H1 (cell line): ENCODE data around the gene PDGFA. TPM values are rescaled to one million over a fixed set of nuclear protein-coding genes. Genes with fewer than 3 reads are reported as not detected.

Experiments
- CTCF ChIA-PET: fragments of 300-600 bp; sonication (Branson Sonifier 250); formaldehyde crosslinking; loops from one replicate; lab custom pipeline; 2021; ENCODE audit not compliant: partially characterized antibody; lab: Charles Lee
- POLR2A ChIA-PET: fragments of 300-600 bp; sonication (Branson Sonifier 250); formaldehyde crosslinking; loops from one replicate; lab custom pipeline; 2021; ENCODE audit warnings: inconsistent platforms; ENCODE audit not compliant: partially characterized antibody; lab: Charles Lee
- DNase-seq, 2 experiments: peaks; one replicate each; pipeline versions ENCODE4 v3.0.0 to v3.0.0-alpha.2; 2010 to 2022; ENCODE audit warnings: low spot score in 2 of 2, low read depth in 1 of 2, mixed read lengths in 1 of 2
- FAIRE-seq: peaks from 2 replicates; lab custom pipeline; 2011; peaks lifted over from hg19 to GRCh38; lab: Jason Lieb, UNC
- H2AFZ ChIP-seq: 2 replicates; pipeline ENCODE4 v1.8.1; 2012; ENCODE audit warnings: low read length, inconsistent platforms
- H2AK5ac ChIP-seq: 2 replicates; pipeline ENCODE4 v1.6.1; 2013; ENCODE audit warnings: low read depth, low read length
- H2BK120ac ChIP-seq: replicated peaks from 2 replicates; pipeline ENCODE3; 2013; ENCODE audit warnings: low read depth, low read length, inconsistent platforms
- H2BK12ac ChIP-seq: 2 replicates; pipeline ENCODE4 v1.6.1; 2013; ENCODE audit warnings: low read depth, low read length
- H2BK15ac ChIP-seq: 2 replicates; pipeline ENCODE4 v1.6.1; 2013; ENCODE audit warnings: low read length
- H2BK20ac ChIP-seq: 2 replicates; pipeline ENCODE4 v1.6.1; 2013; ENCODE audit warnings: low read length
- H2BK5ac ChIP-seq: 2 replicates; pipeline ENCODE4 v1.6.1; 2013; ENCODE audit warnings: low read depth, low read length
- H3K14ac ChIP-seq: 2 replicates; pipeline ENCODE4 v1.6.1; 2013; ENCODE audit warnings: inconsistent platforms; ENCODE audit not compliant: insufficient read length
- H3K18ac ChIP-seq: 2 replicates; pipeline ENCODE4 v1.6.1; 2013; ENCODE audit warnings: low read length; ENCODE audit errors: extremely low read depth
- H3K23ac ChIP-seq: 2 replicates; pipeline ENCODE4 v1.6.1; 2013; ENCODE audit warnings: inconsistent platforms; ENCODE audit not compliant: insufficient read length
- H3K23me2 ChIP-seq: 2 replicates; pipeline ENCODE4 v1.6.1; 2013; ENCODE audit warnings: low read depth, low read length
- H3K27ac ChIP-seq: 2 replicates; pipeline ENCODE4 v1.6.1; 2011; ENCODE audit warnings: low read depth, low read length, inconsistent platforms
- H3K27me3 ChIP-seq, 4 experiments: replicated peaks in 1 of 4; 1 replicate in 1 of 4; 2 replicates in 3 of 4; pipeline versions ENCODE4 v1.6.1 to v1.8.1; 2011 to 2013; ENCODE audit warnings: low read length in 3 of 4, mild to moderate bottlenecking in 3 of 4, inconsistent platforms in 2 of 4, mixed read lengths in 2 of 4, moderate library complexity in 1 of 4; ENCODE audit not compliant: control insufficient read depth in 3 of 4, insufficient read depth in 3 of 4; ENCODE audit errors: extremely low read depth in 1 of 4
- H3K36me3 ChIP-seq, 4 experiments: 2 replicates each; pipeline versions ENCODE4 v1.6.1 to v1.8.1; 2011 to 2013; ENCODE audit warnings: mild to moderate bottlenecking in 4 of 4, low read length in 3 of 4, moderate library complexity in 2 of 4, control low read depth in 1 of 4, inconsistent platforms in 1 of 4; ENCODE audit not compliant: insufficient read depth in 4 of 4, control insufficient read depth in 2 of 4
- H3K4ac ChIP-seq: replicated peaks from 2 replicates; pipeline ENCODE3; 2013; ENCODE audit warnings: low read length, low read depth, mixed read lengths, inconsistent platforms; ENCODE audit not compliant: insufficient read length
- H3K4me1 ChIP-seq, 4 experiments: replicated peaks in 1 of 4; 1 replicate in 1 of 4; 2 replicates in 3 of 4; pipeline versions ENCODE4 v1.6.1 to v1.8.1; 2011 to 2013; ENCODE audit warnings: low read length in 3 of 4, inconsistent platforms in 2 of 4, mixed read lengths in 1 of 4; ENCODE audit not compliant: insufficient read depth in 4 of 4, control insufficient read depth in 3 of 4
- H3K4me2 ChIP-seq, 2 experiments: 2 replicates each; pipeline versions ENCODE4 v1.6.1 to v1.8.1; 2011 to 2013; ENCODE audit warnings: low read depth in 2 of 2, low read length in 2 of 2, control low read depth in 1 of 2, inconsistent platforms in 1 of 2, mild to moderate bottlenecking in 1 of 2; ENCODE audit not compliant: insufficient read depth in 1 of 2
- H3K4me3 ChIP-seq, 4 experiments: fragments of 200-600, 300-600 bp in 1 of 4; sonication (generic), shearing (Covaris generic), sonication (Bioruptor Twin) in 1 of 4; 2 replicates each; pipeline versions ENCODE4 v1.5.1 to v1.8.1; 2011 to 2016; ENCODE audit warnings: low read length in 4 of 4, low read depth in 3 of 4, control low read depth in 2 of 4, inconsistent platforms in 2 of 4, mild to moderate bottlenecking in 2 of 4, mixed read lengths in 1 of 4, moderate library complexity in 1 of 4; ENCODE audit not compliant: insufficient read depth in 2 of 4; ENCODE audit errors: extremely low read depth in 1 of 4
- H3K56ac ChIP-seq: replicated peaks from 2 replicates; pipeline ENCODE3; 2013; ENCODE audit warnings: low read depth, mild to moderate bottlenecking, mixed read lengths, low read length, inconsistent platforms; ENCODE audit not compliant: insufficient read length
- H3K79me1 ChIP-seq: 2 replicates; pipeline ENCODE4 v1.6.1; 2013; ENCODE audit warnings: low read depth, low read length, control low read depth
- H3K79me2 ChIP-seq, 2 experiments: 2 replicates each; pipeline versions ENCODE4 v1.6.1 to v1.8.1; 2012 to 2013; ENCODE audit warnings: low read length in 2 of 2, mild to moderate bottlenecking in 2 of 2, inconsistent platforms in 1 of 2; ENCODE audit not compliant: insufficient read depth in 2 of 2, control insufficient read depth in 1 of 2
- H3K9ac ChIP-seq, 4 experiments: replicated peaks in 1 of 4; 1 replicate in 1 of 4; 2 replicates in 3 of 4; pipeline versions ENCODE4 v1.6.1 to v1.8.1; 2011 to 2013; ENCODE audit warnings: low read depth in 3 of 4, low read length in 3 of 4, control low read depth in 2 of 4, mild to moderate bottlenecking in 2 of 4, moderate library complexity in 2 of 4, inconsistent platforms in 1 of 4; ENCODE audit errors: extremely low read depth in 1 of 4
- H3K9me3 ChIP-seq, 2 experiments: 2 replicates each; pipeline versions ENCODE4 v1.6.1 to v1.8.1; 2012 to 2013; ENCODE audit warnings: mild to moderate bottlenecking in 2 of 2, moderate library complexity in 2 of 2, control low read depth in 1 of 2, inconsistent platforms in 1 of 2, low read depth in 1 of 2, low read length in 1 of 2, mixed read lengths in 1 of 2; ENCODE audit not compliant: insufficient read depth in 2 of 2
- H4K20me1 ChIP-seq, 2 experiments: replicated peaks in 1 of 2; 2 replicates each; pipeline versions ENCODE3 to v1.8.1; 2011 to 2013; ENCODE audit warnings: inconsistent platforms in 2 of 2, low read length in 2 of 2, mild to moderate bottlenecking in 1 of 2; ENCODE audit not compliant: insufficient read depth in 2 of 2, control insufficient read depth in 1 of 2
- H4K5ac ChIP-seq: 2 replicates; pipeline ENCODE4 v1.6.1; 2013; ENCODE audit warnings: low read length, low read depth, mixed read lengths, inconsistent platforms; ENCODE audit not compliant: insufficient read length
- H4K8ac ChIP-seq: 2 replicates; pipeline ENCODE4 v1.8.0; 2013; ENCODE audit warnings: mild to moderate bottlenecking, moderate library complexity, low read length, inconsistent platforms; ENCODE audit not compliant: insufficient read depth; ENCODE audit errors: extremely low read depth
- H4K91ac ChIP-seq: replicated peaks from 2 replicates; pipeline ENCODE3; 2013; ENCODE audit warnings: low read length, mixed read lengths, inconsistent platforms; ENCODE audit not compliant: insufficient read length
- ATF2 ChIP-seq: IDR thresholded peaks from 2 replicates; pipeline ENCODE4 v1.6.1; 2012; ENCODE audit warnings: low read length, inconsistent platforms
- HDAC2 ChIP-seq, 2 experiments: fragments of 300-600 bp in 1 of 2; sonication (generic) in 1 of 2; IDR thresholded peaks; 2 replicates each; pipeline ENCODE4 v1.6.1; 2011 to 2012; ENCODE audit warnings: low read depth in 2 of 2, low read length in 2 of 2, mild to moderate bottlenecking in 2 of 2, moderate library complexity in 2 of 2, borderline replicate concordance in 1 of 2, inconsistent platforms in 1 of 2
- MAFK ChIP-seq: IDR thresholded peaks from 2 replicates; pipeline ENCODE4 v1.6.1; 2012; ENCODE audit warnings: low read depth, mild to moderate bottlenecking, improper control_type of control experiment, low read length
- NANOG ChIP-seq: IDR thresholded peaks from 2 replicates; pipeline ENCODE4 v1.6.1; 2011; ENCODE audit warnings: low read length, low read depth, mild to moderate bottlenecking, inconsistent platforms; ENCODE audit not compliant: insufficient read depth, poor library complexity, severe bottlenecking
- POLR2AphosphoS5 ChIP-seq: IDR thresholded peaks from 2 replicates; pipeline ENCODE4 v1.6.1; 2011; ENCODE audit warnings: low read depth, low read length
- RAD21 ChIP-seq, 2 experiments: IDR thresholded peaks in 1 of 2; conservative IDR thresholded peaks in 1 of 2; 2 replicates each; pipeline ENCODE4 v1.6.1; 2011; ENCODE audit warnings: low read depth in 2 of 2, low read length in 2 of 2, improper control_type of control experiment in 1 of 2, inconsistent platforms in 1 of 2, mild to moderate bottlenecking in 1 of 2, moderate library complexity in 1 of 2
- SIN3A ChIP-seq, 2 experiments: IDR thresholded peaks in 1 of 2; conservative IDR thresholded peaks in 1 of 2; 2 replicates each; pipeline ENCODE4 v1.6.1; 2011 to 2012; ENCODE audit warnings: low read length in 2 of 2, improper control_type of control experiment in 1 of 2, low read depth in 1 of 2, mild to moderate bottlenecking in 1 of 2
- SIRT6 ChIP-seq: IDR thresholded peaks from one replicate; pipeline ENCODE4 v1.7.1; 2012; ENCODE audit warnings: low read length, inconsistent platforms
- SP1 ChIP-seq: IDR thresholded peaks from 2 replicates; pipeline ENCODE4 v1.6.1; 2011; ENCODE audit warnings: low read depth, low read length
- WGBS, 2 experiments: shearing (Covaris generic) in 1 of 2; methylation state at CpG; one replicate each; pipeline versions ENCODE4 v1.1.6 to v1.1.7; 2013 to 2015; ENCODE audit warnings: low lambda C conversion rate in 2 of 2, mixed read lengths in 2 of 2, inconsistent platforms in 1 of 2, low coverage in 1 of 2, missing lambda C conversion rate in 1 of 2; ENCODE audit not compliant: insufficient replicate concordance in 2 of 2, insufficient coverage in 1 of 2, insufficient read length in 1 of 2; ENCODE audit errors: extremely low coverage in 1 of 2, missing lambda C conversion rate in 1 of 2; 5-methylcytosine and 5-hydroxymethylcytosine counted together
- polyA plus RNA-seq, 7 experiments: library from polyadenylated mRNA; depleted of rRNA in 3 of 7; stranded (reverse) in 5 of 7; unstranded in 2 of 7; fragments of >200 nt in 5 of 7; fragments of 200-250 nt in 2 of 7; gene quantifications; 1 replicate in 5 of 7; 2 replicates in 1 of 7; 4 replicates in 1 of 7; pipeline versions ENCODE4 v1.2.1 to v1.2.3, GENCODE V29; 2011 to 2013; ENCODE audit warnings: missing spikeins in 2 of 7, mixed read lengths in 2 of 7
- total RNA-seq: library from RNA; stranded (reverse); fragmentation: NEBNext Ultra II Directional; extraction: Animal tissue kit (Norgen Biotek cat#: 25700); gene quantifications from 2 replicates; pipeline ENCODE4 v1.2.1, GENCODE V29; 2021

PDGFA gene
- total and polyA plus RNA-seq, 2 of the 8 experiments (the other 6 are each of a cell fraction or from before 2014, with no cell fraction given): 21.1 to 43.0 TPM

GRCh38 chr7:461453-462172, 58.0 kb downstream of the PDGFA start:
- H3K4me2 ChIP-seq: no peak overlapping the region
- TF ChIP-seq MAFK: no peak
- no peak for TF ChIP-seq SIRT6
- TF ChIP-seq NANOG: no peak
- no peak for TF ChIP-seq ATF2
- TF ChIP-seq SIN3A (conservative IDR thresholded peaks at IDR 0.05 in 1 of 2, IDR thresholded peaks at IDR 0.05 in 1 of 2; ENCODE audit: low read depth in 1 of 2, low read length in 2 of 2): no peak
- no peak for TF ChIP-seq RAD21 (IDR thresholded peaks at IDR 0.05 in 1 of 2, conservative IDR thresholded peaks at IDR 0.05 in 1 of 2; ENCODE audit: low read depth in 2 of 2, low read length in 2 of 2)
- TF ChIP-seq POLR2AphosphoS5: no peak
- no peak for TF ChIP-seq HDAC2 (IDR thresholded peaks at IDR 0.05; ENCODE audit: borderline replicate concordance in 1 of 2, low read depth in 2 of 2, low read length in 2 of 2)
- no peak for TF ChIP-seq SP1

More at GRCh38 chr7:461453-462172, 58.0 kb downstream of the PDGFA start:
- Histone ChIP-seq H4K91ac (peak overlapping the region; percentile 64), H3K23ac (no peak overlapping the region), H3K4me3 (no peak overlapping the region), H3K36me3 (no peaks in the 10 kb centered on the region), H3K23me2 (peaks cover 4% of the 10 kb centered on the region; the same call in 1 of the 2 replicates), H4K20me1 (no peaks in the 10 kb centered on the region), H3K79me1 (no peaks in the 10 kb centered on the region), H3K56ac (no peak overlapping the region), H3K9ac (no peak overlapping the region), H3K18ac (no peak overlapping the region; the same call in 1 of the 2 replicates), H2BK5ac (peak overlapping the region; percentile 63; the same call in 1 of the 2 replicates), H2BK20ac (peak overlapping the region; percentile 34; the same call in 1 of the 2 replicates), H4K8ac (0 out of 2 replicates have a peak overlapping the region, but pooled peaks have one; percentile 18), H2BK12ac (peak overlapping the region; percentile 80; the same call in 1 of the 2 replicates), H4K5ac (no peak overlapping the region), H3K14ac (no peak overlapping the region), H3K27me3 (no peaks in the 10 kb centered on the region), H2AFZ (no peak overlapping the region), H2AK5ac (0 out of 2 replicates have a peak overlapping the region, but pooled peaks have one; percentile 13), H2BK120ac (no peak overlapping the region), H3K4ac (no peak overlapping the region), H2BK15ac (peak overlapping the region; percentile 72; the same call in 1 of the 2 replicates), H3K27ac (no peak overlapping the region), H3K79me2 (no peaks in the 10 kb centered on the region), H3K9me3 (no peaks in the 10 kb centered on the region), H3K4me1 (peaks cover 0 to 9% (median 7%) of the 10 kb centered on the region in 4 experiments; a peak in 5 of 7 replicates)
- ChIA-PET POLR2A (interaction anchor here (1.0 to 2.3 kb wide), 2 partner anchors 8 to 12 kb away, joined by 3 to 7 read pairs; no protein-coding TSS in a partner anchor), CTCF (interaction anchor here (1.6 to 2.0 kb wide), 2 partner anchors 12 to 18 kb away, joined by 5 to 6 read pairs; no protein-coding TSS in a partner anchor)
- no peak for DNase-seq
- FAIRE-seq: no peak
- WGBS, 2 experiments: 91% methylated on average over 19 of the region's 29 CpGs; no CpG with 5 or more reads in 1 of the 2 experiments
